GM23248 (cell line): ENCODE results near the gene CLPTM1. TPM values are rescaled to one million over a fixed set of nuclear protein-coding genes. Genes with fewer than 3 reads are reported as not detected.
"Not testable (repeated sequence)": the region's sequence is repeated elsewhere in the genome, so short reads cannot be mapped to it uniquely, and the experiment has no call there.

Experiments
- DNase-seq: peaks from one replicate; pipeline ENCODE4 v3.0.0-alpha.2; 2015
- H2AFZ ChIP-seq: fragments of 200-600 bp; sonication (generic); 2 replicates; pipeline ENCODE4 v1.6.1; 2016; ENCODE audit warnings: antibody characterized with exemption
- H3F3A ChIP-seq: fragments of 200-600 bp; sonication (generic); 2 replicates; pipeline ENCODE4 v1.6.1; 2016; ENCODE audit warnings: mild to moderate bottlenecking, antibody characterized with exemption, mixed run types; ENCODE audit not compliant: insufficient read depth
- H3K27ac ChIP-seq: fragments of 200-600 bp; sonication (generic); 2 replicates; pipeline ENCODE4 v1.5.1; 2016; ENCODE audit warnings: mild to moderate bottlenecking
- H3K27me3 ChIP-seq: fragments of 200-600 bp; sonication (generic); replicated peaks from 2 replicates; pipeline ENCODE4 v1.6.1; 2016; ENCODE audit warnings: mild to moderate bottlenecking; ENCODE audit not compliant: insufficient read depth
- H3K36me3 ChIP-seq: fragments of 200-600 bp; sonication (generic); 2 replicates; pipeline ENCODE4 v1.6.1; 2016; ENCODE audit warnings: low read depth, mild to moderate bottlenecking
- H3K4me1 ChIP-seq: fragments of 200-600 bp; sonication (generic); 2 replicates; pipeline ENCODE4 v1.6.1; 2016; ENCODE audit warnings: mild to moderate bottlenecking; ENCODE audit not compliant: insufficient read depth
- H3K4me2 ChIP-seq: fragments of 200-600 bp; sonication (generic); one replicate; pipeline ENCODE4 v1.6.1; 2016; ENCODE audit warnings: mild to moderate bottlenecking; ENCODE audit not compliant: unreplicated experiment
- H3K4me3 ChIP-seq: fragments of 200-600 bp; sonication (generic); 2 replicates; pipeline ENCODE4 v1.5.1; 2016; ENCODE audit warnings: mild to moderate bottlenecking
- H3K79me2 ChIP-seq: fragments of 200-600 bp; sonication (generic); 2 replicates; pipeline ENCODE4 v1.6.1; 2016; ENCODE audit warnings: mild to moderate bottlenecking; ENCODE audit not compliant: insufficient read depth
- H3K9ac ChIP-seq: fragments of 200-600 bp; sonication (generic); 2 replicates; pipeline ENCODE4 v1.6.1; 2016; ENCODE audit warnings: mild to moderate bottlenecking
- H3K9me2 ChIP-seq: fragments of 200-600 bp; sonication (generic); 2 replicates; pipeline ENCODE4 v1.6.1; 2016; ENCODE audit warnings: mixed run types, mild to moderate bottlenecking, moderate library complexity; ENCODE audit not compliant: insufficient read depth
- H3K9me3 ChIP-seq: fragments of 200-600 bp; sonication (generic); one replicate; pipeline ENCODE4 v1.6.1; 2017; ENCODE audit warnings: low read depth
- H4K20me1 ChIP-seq: fragments of 200-600 bp; sonication (generic); 2 replicates; pipeline ENCODE4 v1.6.0; 2016; ENCODE audit not compliant: insufficient read depth
- EZH2 ChIP-seq: fragments of 200-600 bp; sonication (generic); IDR thresholded peaks from 2 replicates; pipeline ENCODE4 v1.6.1; 2018; ENCODE audit warnings: antibody characterized with exemption, mild to moderate bottlenecking; ENCODE audit not compliant: insufficient read depth, poor library complexity, severe bottlenecking
- EZH2phosphoT487 ChIP-seq: fragments of 200-600 bp; sonication (generic); IDR thresholded peaks from 2 replicates; pipeline ENCODE4 v1.6.1; 2018; ENCODE audit warnings: antibody characterized with exemption, moderate library complexity, mild to moderate bottlenecking, low read depth; ENCODE audit not compliant: insufficient read depth
- WGBS, 2 experiments: methylation state at CpG; one replicate each; pipeline ENCODE4 v1.1.6; 2015 to 2017; ENCODE audit warnings: low lambda C conversion rate in 2 of 2, low coverage in 1 of 2; ENCODE audit errors: missing lambda C conversion rate in 2 of 2; 5-methylcytosine and 5-hydroxymethylcytosine counted together
- in situ Hi-C: fragments of 300-500 bp; cut with MboI; formaldehyde crosslinking; loops from 2 replicates; pipeline ENCODE4 v1.15.0; 2020
- polyA plus RNA-seq: library from polyadenylated mRNA; unstranded; fragments of >200 nt; fragmentation: Nextera tagmentation; extraction: Ambion mirVana; gene quantifications from 2 replicates; pipeline ENCODE4 v1.2.1, GENCODE V29; 2016
- total RNA-seq: library from RNA; depleted of rRNA; stranded (reverse); fragments of >200 nt; shearing (Covaris generic); gene quantifications from 2 replicates; pipeline ENCODE4 v1.2.3, GENCODE V29; 2014

Gene CLPTM1
- total and polyA plus RNA-seq, 2 experiments from 2014 or later: 40.5 to 103 TPM

- WGBS, 2 experiments: 94 to 99% methylated on average over 11 to 46 of the region's 46 CpGs
- H3K27ac ChIP-seq: no peak overlapping the region
- H3K9ac ChIP-seq: no peak overlapping the region
- H3K4me1 ChIP-seq: no peaks in the 10 kb centered on the region; the same call in 1 of the 2 replicates
- H3K9me3 ChIP-seq: no peaks in the 10 kb centered on the region
- DNase-seq: no peak
- H2AFZ ChIP-seq: no peak overlapping the region
- no peaks in the 10 kb centered on the region for H3K79me2 ChIP-seq
- H3K4me3 ChIP-seq: no peak overlapping the region
- H3K27me3 ChIP-seq: peaks cover 14% of the 10 kb centered on the region
- no peaks in the 10 kb centered on the region for H4K20me1 ChIP-seq
- in situ Hi-C loops: no loop called here
- H3K36me3 ChIP-seq: no peaks in the 10 kb centered on the region
- H3F3A ChIP-seq: no peaks in the 10 kb centered on the region
- H3K4me2 ChIP-seq: no peak overlapping the region
- H3K9me2 ChIP-seq: no peaks in the 10 kb centered on the region
- no peak for TF ChIP-seq EZH2phosphoT487
- no peak for TF ChIP-seq EZH2
Observed at GRCh38 chr19:44908074-44908835, 46.9 kb upstream of the CLPTM1 start.

GRCh38 chr19:44908836-44909261 lies 46.3 kb upstream of the CLPTM1 start:
- no peak for DNase-seq
- peaks cover 14% of the 10 kb centered on the region for H3K27me3 ChIP-seq
- in situ Hi-C loops: no loop called here

GRCh38 chr19:44909775-44910174 lies 45.4 kb upstream of the CLPTM1 start:
- Histone ChIP-seq H3F3A (no peaks in the 10 kb centered on the region), H3K36me3 (no peaks in the 10 kb centered on the region), H3K27ac (no peak overlapping the region), H2AFZ (no peak overlapping the region), H3K4me1 (no peaks in the 10 kb centered on the region; the same call in 1 of the 2 replicates), H3K4me2 (no peak overlapping the region), H3K9me2 (no peaks in the 10 kb centered on the region), H3K79me2 (no peaks in the 10 kb centered on the region), H3K9me3 (no peaks in the 10 kb centered on the region), H3K27me3 (peaks cover 14% of the 10 kb centered on the region), H3K4me3 (no peak overlapping the region), H3K9ac (no peak overlapping the region), H4K20me1 (no peaks in the 10 kb centered on the region)
- WGBS, 2 experiments: 84 to 91% methylated on average over 5 of the region's 5 CpGs
- in situ Hi-C loops: no loop called here
- DNase-seq: no peak
- TF ChIP-seq EZH2: no peak
- no peak for TF ChIP-seq EZH2phosphoT487

More at GRCh38 chr19:44908836-44909261, 46.3 kb upstream of the CLPTM1 start:
- H3K4me1 ChIP-seq: no peaks in the 10 kb centered on the region; the same call in 1 of the 2 replicates
- no peak overlapping the region for H3K9ac ChIP-seq
- H3K4me2 ChIP-seq: no peak overlapping the region
- H3K27ac ChIP-seq: no peak overlapping the region
- H3K4me3 ChIP-seq: no peak overlapping the region
- no peaks in the 10 kb centered on the region for H3K36me3 ChIP-seq
- WGBS, 2 experiments: 95 to 96% methylated on average over 42 to 43 of the region's 44 CpGs
- H2AFZ ChIP-seq: no peak overlapping the region
- no peak for TF ChIP-seq EZH2phosphoT487
- no peak for TF ChIP-seq EZH2
- no peaks in the 10 kb centered on the region for H3K9me2 ChIP-seq
- H4K20me1 ChIP-seq: no peaks in the 10 kb centered on the region
- no peaks in the 10 kb centered on the region for H3F3A ChIP-seq
- no peaks in the 10 kb centered on the region for H3K9me3 ChIP-seq
- H3K79me2 ChIP-seq: no peaks in the 10 kb centered on the region

- in situ Hi-C loops, H3K27me3 ChIP-seq, H3F3A ChIP-seq, DNase-seq, H4K20me1 ChIP-seq, H3K4me2 ChIP-seq, H2AFZ ChIP-seq, H3K9me3 ChIP-seq, H3K79me2 ChIP-seq, H3K9ac ChIP-seq, H3K9me2 ChIP-seq, H3K27ac ChIP-seq, H3K36me3 ChIP-seq, H3K4me1 ChIP-seq, H3K4me3 ChIP-seq: not testable (repeated sequence)
- WGBS, 2 experiments: 83 to 84% methylated on average over 6 of the region's 6 CpGs
Observed at GRCh38 chr19:44911896-44912295, 43.3 kb upstream of the CLPTM1 start.
